HepG2 (cell line): ENCODE results near the gene TUBB4B. TPM values are rescaled to one million over a fixed set of nuclear protein-coding genes. Genes with fewer than 3 reads are reported as not detected.

Experiments used
- ATF7 ChIP-seq, 2 experiments: fragments of 450-650 bp in 1 of 2; sonication (generic) in 1 of 2; formaldehyde crosslinking in 1 of 2; IDR thresholded peaks; 2 replicates each; pipeline versions ENCODE4 v1.4.0 to v1.6.1; 2016 to 2020; ENCODE audit warnings: antibody characterized with exemption in 1 of 2, mild to moderate bottlenecking in 1 of 2, missing genetic modification reagents in 1 of 2
- ELK4 ChIP-seq: sonication (generic); formaldehyde crosslinking; IDR thresholded peaks from 2 replicates; pipeline ENCODE4 v1.9.0; 2021; ENCODE audit warnings: missing genetic modification reagents, borderline replicate concordance
- ETV6 ChIP-seq: sonication (generic); formaldehyde crosslinking; conservative IDR thresholded peaks from 2 replicates; pipeline ENCODE4 v1.4.0; 2020; ENCODE audit warnings: missing genetic modification reagents
- GTF2F1 ChIP-seq: fragments of 150-350 bp; IDR thresholded peaks from 2 replicates; pipeline ENCODE4 v1.6.1; 2014; ENCODE audit warnings: low read length
- HOXA9 ChIP-seq: sonication (generic); formaldehyde crosslinking; IDR thresholded peaks from 2 replicates; pipeline ENCODE4 v1.8.1; 2022; ENCODE audit warnings: missing genetic modification reagents, mild to moderate bottlenecking, moderate library complexity, borderline replicate concordance
- KLF6 ChIP-seq: IDR thresholded peaks from 2 replicates; pipeline ENCODE4 v1.8.0; 2016; ENCODE audit warnings: missing biosample characterization, missing genetic modification reagents
- MLX ChIP-seq: IDR thresholded peaks from 2 replicates; pipeline ENCODE4 v1.6.1; 2016
- RBM39 ChIP-seq: fragments of 200-400 bp; formaldehyde crosslinking; IDR thresholded peaks from one replicate; pipeline ENCODE4 v1.6.1; 2018; ENCODE audit warnings: antibody characterized with exemption, mild to moderate bottlenecking, low read depth, low read length; ENCODE audit not compliant: poor library complexity, severe bottlenecking
- RELA ChIP-seq: sonication (generic); formaldehyde crosslinking; IDR thresholded peaks from 2 replicates; pipeline ENCODE4 v1.4.0; 2020; ENCODE audit warnings: missing genetic modification reagents
- RFX5 ChIP-seq: IDR thresholded peaks from 2 replicates; pipeline ENCODE4 v1.6.1; 2011; ENCODE audit warnings: low read depth, low read length, improper control_type of control experiment
- RFXAP ChIP-seq: sonication (generic); formaldehyde crosslinking; IDR thresholded peaks from 2 replicates; pipeline ENCODE4 v1.4.0; 2020; ENCODE audit warnings: missing genetic modification reagents, borderline replicate concordance
- STAG1 ChIP-seq: sonication (generic); formaldehyde crosslinking; IDR thresholded peaks from 2 replicates; pipeline ENCODE4 v1.4.0; 2020; ENCODE audit warnings: missing genetic modification reagents
- SUZ12 ChIP-seq: fragments of 150-350 bp; IDR thresholded peaks from 2 replicates; pipeline ENCODE4 v1.6.1; 2014; ENCODE audit warnings: low read depth, low read length
- ZBTB42 ChIP-seq: sonication (generic); formaldehyde crosslinking; IDR thresholded peaks from 2 replicates; pipeline ENCODE4 v1.5.0; 2020; ENCODE audit warnings: mild to moderate bottlenecking, missing genetic modification reagents
- ZBTB43 ChIP-seq: sonication (generic); formaldehyde crosslinking; conservative IDR thresholded peaks from 2 replicates; pipeline ENCODE4 v1.4.0; 2020; ENCODE audit warnings: missing genetic modification reagents
- ZC3H13 ChIP-seq: sonication (generic); formaldehyde crosslinking; IDR thresholded peaks from 2 replicates; pipeline ENCODE4 v1.8.1; 2023; ENCODE audit warnings: mild to moderate bottlenecking, missing genetic modification reagents, moderate library complexity
- ZFP82 ChIP-seq: sonication (generic); formaldehyde crosslinking; IDR thresholded peaks from 2 replicates; pipeline ENCODE4 v1.5.1; 2020; ENCODE audit warnings: mild to moderate bottlenecking, missing genetic modification reagents, borderline replicate concordance
- ZNF331 ChIP-seq: sonication (generic); formaldehyde crosslinking; IDR thresholded peaks from 2 replicates; pipeline ENCODE4 v1.4.0; 2020; ENCODE audit warnings: missing genetic modification reagents
- ZNF343 ChIP-seq: sonication (generic); formaldehyde crosslinking; IDR thresholded peaks from 2 replicates; pipeline ENCODE4 v1.4.0; 2020; ENCODE audit warnings: mild to moderate bottlenecking, missing genetic modification reagents
- polyA plus RNA-seq, 8 experiments: library from polyadenylated mRNA; depleted of rRNA in 3 of 8; stranded (reverse) in 7 of 8; unstranded in 1 of 8; fragments of >200 nt; fragmentation: Illumina TruSeq in 4 of 8; extraction: Trizol in 4 of 8; gene quantifications; 2 replicates each; pipeline versions ENCODE4 v1.2.1 to v1.2.3, GENCODE V29; 2011 to 2016; ENCODE audit warnings: low read depth in 4 of 8, missing spikeins in 1 of 8, mixed read lengths in 1 of 8; ENCODE audit not compliant: insufficient read depth in 1 of 8
- total RNA-seq, 5 experiments: library from RNA; depleted of rRNA; stranded (reverse); fragments of >200 nt; fragmentation: Illumina TruSeq; extraction: Trizol; gene quantifications; 2 replicates each; pipeline ENCODE4 v1.2.3, GENCODE V29; 2016; ENCODE audit warnings: low read depth in 1 of 5
- TF ChIP-seq, protein P1 (sequence below): sonication (generic); formaldehyde crosslinking; IDR thresholded peaks from 2 replicates; pipeline ENCODE4 v1.5.0; 2020; ENCODE audit warnings: mild to moderate bottlenecking, missing genetic modification reagents, moderate library complexity
- TF ChIP-seq, protein P2 (sequence below): sonication (generic); formaldehyde crosslinking; IDR thresholded peaks from 2 replicates; pipeline ENCODE4 v1.4.0; 2020; ENCODE audit warnings: missing genetic modification reagents; ENCODE audit errors: not compliant biosample characterization
- TF ChIP-seq, protein P3 (sequence below): IDR thresholded peaks from 2 replicates; pipeline ENCODE4 v1.6.1; 2016; ENCODE audit warnings: mild to moderate bottlenecking, missing biosample characterization, missing genetic modification reagents
- TF ChIP-seq, protein P4 (sequence below): sonication (generic); formaldehyde crosslinking; IDR thresholded peaks from 2 replicates; pipeline ENCODE4 v1.5.1; 2020; ENCODE audit warnings: missing genetic modification reagents, mild to moderate bottlenecking, borderline replicate concordance

Gene TUBB4B
- total and polyA plus RNA-seq, 2 of the 13 experiments (the other 11 are each of a cell fraction or from before 2014, with no cell fraction given): 182 to 412 TPM

GRCh38 chr9:137255448-137256114, 14.5 kb downstream of the TUBB4B start (continued):
- TF ChIP-seq, protein P1, sequence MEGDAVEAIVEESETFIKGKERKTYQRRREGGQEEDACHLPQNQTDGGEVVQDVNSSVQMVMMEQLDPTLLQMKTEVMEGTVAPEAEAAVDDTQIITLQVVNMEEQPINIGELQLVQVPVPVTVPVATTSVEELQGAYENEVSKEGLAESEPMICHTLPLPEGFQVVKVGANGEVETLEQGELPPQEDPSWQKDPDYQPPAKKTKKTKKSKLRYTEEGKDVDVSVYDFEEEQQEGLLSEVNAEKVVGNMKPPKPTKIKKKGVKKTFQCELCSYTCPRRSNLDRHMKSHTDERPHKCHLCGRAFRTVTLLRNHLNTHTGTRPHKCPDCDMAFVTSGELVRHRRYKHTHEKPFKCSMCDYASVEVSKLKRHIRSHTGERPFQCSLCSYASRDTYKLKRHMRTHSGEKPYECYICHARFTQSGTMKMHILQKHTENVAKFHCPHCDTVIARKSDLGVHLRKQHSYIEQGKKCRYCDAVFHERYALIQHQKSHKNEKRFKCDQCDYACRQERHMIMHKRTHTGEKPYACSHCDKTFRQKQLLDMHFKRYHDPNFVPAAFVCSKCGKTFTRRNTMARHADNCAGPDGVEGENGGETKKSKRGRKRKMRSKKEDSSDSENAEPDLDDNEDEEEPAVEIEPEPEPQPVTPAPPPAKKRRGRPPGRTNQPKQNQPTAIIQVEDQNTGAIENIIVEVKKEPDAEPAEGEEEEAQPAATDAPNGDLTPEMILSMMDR (CRISPR knock-in tag): no peak
- TF ChIP-seq HOXA9 (CRISPR knock-in tag) (no peak), GTF2F1 (no peak), ZNF343 (no peak), RELA (CRISPR knock-in tag) (no peak), SUZ12 (no peak), ZBTB43 (CRISPR knock-in tag) (peak; percentile 11; the same call in 1 of the 2 replicates), STAG1 (CRISPR knock-in tag) (no peak), MLX (no peak), RBM39 (peak; percentile 28), RFX5 (no peak), KLF6 (CRISPR knock-in tag) (0 out of 2 replicates have a peak, but pooled peaks have one; percentile 17), ATF7 (IDR thresholded peaks at IDR 0.05) (no peak), ATF7 (CRISPR knock-in tag; IDR thresholded peaks at IDR 0.05) (no peak), ZBTB42 (no peak), ZC3H13 (CRISPR knock-in tag) (0 out of 2 replicates have a peak, but pooled peaks have one; percentile 18), ZFP82 (no peak; the same call in 1 of the 2 replicates), RFXAP (CRISPR knock-in tag) (no peak), ETV6 (CRISPR knock-in tag) (no peak), ELK4 (CRISPR knock-in tag) (no peak), ZNF331 (CRISPR knock-in tag) (0 out of 2 replicates have a peak, but pooled peaks have one; percentile 6)
- TF ChIP-seq, protein P2, sequence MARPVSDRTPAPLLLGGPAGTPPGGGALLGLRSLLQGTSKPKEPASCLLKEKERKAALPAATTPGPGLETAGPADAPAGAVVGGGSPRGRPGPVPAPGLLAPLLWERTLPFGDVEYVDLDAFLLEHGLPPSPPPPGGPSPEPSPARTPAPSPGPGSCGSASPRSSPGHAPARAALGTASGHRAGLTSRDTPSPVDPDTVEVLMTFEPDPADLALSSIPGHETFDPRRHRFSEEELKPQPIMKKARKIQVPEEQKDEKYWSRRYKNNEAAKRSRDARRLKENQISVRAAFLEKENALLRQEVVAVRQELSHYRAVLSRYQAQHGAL (CRISPR knock-in tag): no peak
- TF ChIP-seq, protein P3, sequence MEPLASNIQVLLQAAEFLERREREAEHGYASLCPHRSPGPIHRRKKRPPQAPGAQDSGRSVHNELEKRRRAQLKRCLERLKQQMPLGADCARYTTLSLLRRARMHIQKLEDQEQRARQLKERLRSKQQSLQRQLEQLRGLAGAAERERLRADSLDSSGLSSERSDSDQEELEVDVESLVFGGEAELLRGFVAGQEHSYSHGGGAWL (CRISPR knock-in tag): no peak
- TF ChIP-seq, protein P4, sequence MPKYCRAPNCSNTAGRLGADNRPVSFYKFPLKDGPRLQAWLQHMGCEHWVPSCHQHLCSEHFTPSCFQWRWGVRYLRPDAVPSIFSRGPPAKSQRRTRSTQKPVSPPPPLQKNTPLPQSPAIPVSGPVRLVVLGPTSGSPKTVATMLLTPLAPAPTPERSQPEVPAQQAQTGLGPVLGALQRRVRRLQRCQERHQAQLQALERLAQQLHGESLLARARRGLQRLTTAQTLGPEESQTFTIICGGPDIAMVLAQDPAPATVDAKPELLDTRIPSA (CRISPR knock-in tag): no peak
